DMS 273 treated with DMSO at 0.1 percent for 48 hours (cell line): ENCODE results near the gene MICAL2.

Experiments used
- DNase-seq: peaks from one replicate; lab custom pipeline; 2025; lab: John Stamatoyannopoulos, UW

Gene MICAL2

DNA sequence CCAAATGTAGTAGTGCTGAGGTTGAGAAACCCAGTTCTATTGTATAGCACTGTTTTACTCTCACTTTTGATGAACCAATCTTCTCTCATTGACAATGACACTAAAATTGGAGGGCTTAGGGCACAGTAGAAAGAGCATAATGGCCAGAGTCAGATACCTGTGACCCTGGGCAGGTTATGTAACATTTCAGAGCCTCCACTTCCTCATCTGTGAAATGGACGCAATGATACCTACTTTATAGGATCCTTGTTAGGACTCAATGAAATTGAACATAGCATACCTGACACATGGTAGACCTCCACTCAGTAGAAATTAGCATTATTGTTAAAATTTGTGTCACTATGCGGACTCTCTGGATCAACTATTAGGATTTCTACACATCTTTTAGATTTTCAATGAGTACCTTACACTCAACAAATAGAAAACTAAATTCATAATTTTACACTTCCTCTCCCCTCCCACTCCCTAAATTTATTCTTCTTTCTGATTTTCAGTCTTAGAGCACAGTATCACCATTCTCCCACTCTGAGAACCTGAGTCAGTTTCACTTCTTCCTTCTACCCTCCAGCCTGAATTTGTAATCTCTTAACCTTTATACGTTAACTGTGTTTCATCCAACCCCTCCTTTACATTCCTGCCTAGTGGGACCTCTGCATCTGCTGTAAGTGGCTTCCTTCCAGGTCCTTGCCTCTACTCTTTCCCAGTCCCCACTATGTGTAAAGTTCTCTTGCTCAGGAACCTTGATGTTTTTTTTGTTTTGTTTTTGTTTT lies 78.3 kb downstream of the MICAL2 start:
- no peak for DNase-seq

- DNase-seq = peak; percentile 61
These were observed 79.3 kb downstream of the MICAL2 start for GRCh38 chr11:12189543-12190235.

- no peak for DNase-seq
These were observed 80.1 kb downstream of the MICAL2 start for GRCh38 chr11:12190511-12190910.

DNA sequence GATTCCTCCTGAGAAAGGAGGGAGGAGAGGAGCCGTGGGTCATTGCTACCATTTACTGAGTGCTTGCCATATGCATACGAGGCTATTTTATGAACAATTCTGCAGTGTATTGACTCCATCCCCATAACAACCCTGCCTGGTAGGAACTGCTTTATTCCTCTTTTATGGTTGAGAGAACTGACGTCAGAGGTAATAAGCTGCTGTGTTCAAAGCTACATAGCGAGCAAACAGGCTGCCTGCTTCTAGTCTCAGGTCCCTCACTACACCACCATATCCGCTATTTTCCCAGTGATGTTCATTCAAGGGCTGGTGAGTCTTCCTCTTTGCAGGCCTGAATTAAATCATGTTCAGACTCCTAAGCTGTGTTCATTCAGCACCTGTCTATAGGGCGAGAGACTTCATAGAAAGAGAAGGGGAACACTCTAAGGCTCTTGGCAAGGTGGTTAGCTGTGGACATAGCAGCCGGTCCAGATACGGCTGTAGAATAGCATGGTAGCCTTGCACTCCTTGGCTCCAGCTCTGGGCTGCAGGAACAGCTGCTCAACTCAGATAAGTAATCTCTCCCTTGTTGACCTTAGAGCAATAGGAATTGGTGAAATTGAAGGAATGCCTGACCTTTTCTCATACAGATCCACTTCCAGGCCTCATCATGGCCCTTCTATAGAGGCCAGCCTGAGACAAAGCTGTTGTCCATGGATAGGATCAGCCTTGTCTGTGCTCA lies 82.6 kb downstream of the MICAL2 start:
- DNase-seq = no peak

DNA sequence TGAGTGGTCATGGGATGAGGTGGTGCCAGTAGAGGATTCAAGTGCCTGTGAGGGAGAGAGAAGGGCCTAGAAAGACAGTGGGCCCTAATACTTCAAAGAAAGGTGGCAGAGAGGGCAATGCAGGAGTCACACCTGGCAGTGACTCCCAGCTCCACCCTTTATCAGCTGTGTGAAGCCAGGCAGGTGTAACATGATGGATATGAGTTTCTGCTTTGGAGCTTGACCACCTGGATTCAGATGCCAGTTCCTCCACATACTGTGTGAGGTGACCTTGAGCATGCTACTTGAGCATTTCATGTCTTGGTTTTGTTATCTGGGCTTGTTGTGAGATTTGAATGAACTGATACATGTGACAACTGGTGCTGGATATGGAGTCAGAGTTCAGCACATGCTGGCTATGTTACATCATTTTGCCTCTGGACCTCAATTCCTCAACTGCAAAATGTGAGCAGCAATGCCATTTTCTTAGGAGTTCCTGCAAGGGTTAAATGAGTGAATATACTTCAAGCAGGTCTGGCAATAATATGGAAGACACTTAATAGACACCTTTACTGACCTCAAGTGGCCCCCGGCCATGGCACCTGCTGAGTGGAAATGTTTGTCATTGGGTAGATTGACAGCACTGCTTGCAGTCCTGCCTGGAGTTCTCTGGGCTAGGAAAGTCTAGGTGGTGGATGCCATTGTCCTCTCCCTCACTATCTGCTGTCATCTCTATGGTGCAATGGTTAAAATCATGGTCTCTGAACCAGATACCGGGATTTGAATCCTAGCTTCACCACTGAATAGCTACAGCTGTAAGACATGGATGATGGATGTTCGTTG lies 83.3 kb downstream of the MICAL2 start:
- no peak for DNase-seq

- no peak for DNase-seq
These were observed 85.4 kb downstream of the MICAL2 start for GRCh38 chr11:12195768-12196167.

DNA sequence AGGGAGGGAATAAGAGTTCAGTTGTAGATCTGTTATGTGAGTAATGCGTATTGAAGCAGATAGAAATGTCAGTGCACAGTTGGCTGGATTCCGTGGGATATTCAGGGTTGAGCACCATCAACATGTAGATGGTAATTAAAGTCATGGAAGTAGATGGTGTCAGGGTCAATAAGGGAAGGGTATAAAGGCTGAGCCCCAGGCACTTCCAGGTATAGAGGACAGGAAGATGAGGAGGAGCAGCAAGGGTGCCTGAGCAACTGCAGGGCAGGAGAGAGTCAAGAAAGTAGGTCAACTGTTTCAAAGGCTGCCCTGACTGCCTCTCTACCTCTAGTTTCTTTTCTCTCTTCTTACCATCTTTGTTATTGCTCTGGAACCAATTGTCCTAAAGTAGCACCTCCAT lies 85.9 kb downstream of the MICAL2 start:
- DNase-seq = no peak

- no peak for DNase-seq
These were observed 86.5 kb downstream of the MICAL2 start for GRCh38 chr11:12196872-12197271.

DNA sequence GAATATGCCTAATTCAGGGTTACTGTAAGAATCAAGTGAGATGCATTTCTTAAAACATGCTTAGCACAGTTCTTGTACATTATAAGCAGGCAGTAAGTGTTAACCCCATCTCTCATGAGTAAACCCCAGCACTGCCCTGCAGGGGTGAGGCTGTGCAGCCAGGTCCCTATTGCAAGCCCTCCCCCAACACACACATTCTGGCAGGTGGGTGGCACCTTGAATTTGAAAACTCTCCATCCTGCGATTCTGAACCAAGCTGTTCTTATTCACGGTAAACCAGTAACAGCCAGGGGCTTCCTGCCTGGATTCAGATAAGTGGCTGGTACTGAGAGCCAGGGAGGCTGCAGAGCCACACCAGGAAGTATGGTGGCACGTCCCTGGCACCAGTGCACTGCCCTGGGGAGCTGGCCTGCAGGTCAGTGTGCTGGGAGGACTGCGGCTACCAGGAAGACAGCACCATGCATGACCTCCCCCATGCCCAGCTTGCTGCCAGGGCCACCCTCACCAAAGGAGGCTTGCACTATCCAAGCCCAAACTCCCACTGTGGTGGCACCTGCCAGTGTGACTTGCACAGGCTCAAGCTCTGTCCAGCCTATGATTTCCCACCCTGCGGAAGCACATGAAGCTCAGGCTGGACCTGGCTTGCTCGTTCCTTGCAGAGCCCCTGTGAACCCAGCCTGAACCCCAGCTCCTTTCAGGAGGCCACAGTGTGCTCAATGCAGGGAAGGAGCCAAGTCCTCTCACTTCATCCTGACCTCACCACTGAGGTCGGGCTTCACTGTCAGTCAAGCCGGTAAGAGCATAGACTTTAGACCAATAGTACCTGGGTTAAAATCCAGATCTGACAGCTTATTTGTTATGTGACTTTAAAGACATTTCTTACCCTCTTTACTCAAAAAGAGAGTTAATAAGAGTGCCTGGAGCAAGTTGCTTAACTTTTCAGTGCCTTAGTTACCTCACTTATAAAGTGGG lies 88.1 kb downstream of the MICAL2 start:
- DNase-seq = no peak

DNA sequence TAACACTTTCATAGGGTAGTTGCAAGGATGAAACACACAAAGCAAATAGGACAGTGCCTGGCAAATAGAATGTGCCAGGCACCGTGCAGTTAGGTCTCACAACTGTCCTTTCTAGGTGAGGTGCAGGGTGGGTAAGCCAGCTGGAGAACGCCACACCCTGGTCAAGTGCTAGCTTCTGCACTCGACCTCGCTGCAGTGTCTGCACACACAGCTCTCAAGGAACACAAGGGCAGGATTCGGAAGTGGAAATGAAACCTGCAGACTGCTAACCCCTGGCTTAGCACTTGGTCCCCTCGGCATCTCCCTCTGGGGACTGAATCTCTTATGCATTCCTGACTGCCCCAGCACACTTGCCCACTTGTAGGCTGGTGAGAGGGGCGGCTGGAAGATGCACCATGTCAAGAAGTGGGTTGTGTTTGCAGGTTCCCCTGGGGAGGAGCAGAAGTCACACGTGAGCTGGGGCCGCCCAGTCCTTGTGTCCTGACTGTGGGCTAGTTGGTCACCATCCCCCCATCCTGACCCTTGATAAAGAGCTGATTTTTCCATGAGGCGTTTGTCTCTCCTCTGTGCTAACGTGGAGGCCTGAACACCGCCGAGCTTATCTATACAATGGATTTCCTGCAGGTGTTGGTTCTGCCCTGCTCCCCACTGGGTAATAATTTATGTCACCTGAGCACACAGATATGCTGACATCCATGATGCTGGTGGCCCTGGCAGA lies 89.0 kb downstream of the MICAL2 start:
- DNase-seq = no peak

GRCh38 chr11:12200279-12200990 lies 90.0 kb downstream of the MICAL2 start:
- peak; percentile 34 for DNase-seq

- no peak for DNase-seq
These were observed 90.9 kb downstream of the MICAL2 start for GRCh38 chr11:12200991-12201985.

GRCh38 chr11:12202661-12203310 lies 92.4 kb downstream of the MICAL2 start:
- DNase-seq = no peak

- DNase-seq = no peak
These were observed 94.1 kb downstream of the MICAL2 start for GRCh38 chr11:12204506-12204905.

GRCh38 chr11:12205330-12205729 lies 94.9 kb downstream of the MICAL2 start:
- no peak for DNase-seq

DNA sequence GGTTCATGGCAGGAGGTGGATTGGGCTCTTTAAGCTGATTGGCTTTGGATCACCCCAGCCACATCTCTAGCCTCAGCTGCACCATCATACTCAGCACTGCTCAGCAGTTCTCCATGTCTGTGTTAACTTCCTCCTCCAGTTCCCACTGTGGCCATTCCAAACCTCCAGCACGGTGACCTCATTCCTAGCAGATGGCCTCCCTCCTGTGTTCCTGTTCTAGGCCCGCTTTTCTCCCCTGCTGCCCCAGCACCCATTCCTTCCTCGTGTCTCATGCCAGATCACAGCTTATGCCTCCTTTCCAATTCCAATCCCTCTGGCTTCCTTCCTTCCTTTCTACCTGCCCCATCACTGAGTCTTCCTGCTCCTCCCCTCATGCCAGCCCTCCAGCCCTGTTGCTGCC lies 96.1 kb downstream of the MICAL2 start:
- no peak for DNase-seq

DNA sequence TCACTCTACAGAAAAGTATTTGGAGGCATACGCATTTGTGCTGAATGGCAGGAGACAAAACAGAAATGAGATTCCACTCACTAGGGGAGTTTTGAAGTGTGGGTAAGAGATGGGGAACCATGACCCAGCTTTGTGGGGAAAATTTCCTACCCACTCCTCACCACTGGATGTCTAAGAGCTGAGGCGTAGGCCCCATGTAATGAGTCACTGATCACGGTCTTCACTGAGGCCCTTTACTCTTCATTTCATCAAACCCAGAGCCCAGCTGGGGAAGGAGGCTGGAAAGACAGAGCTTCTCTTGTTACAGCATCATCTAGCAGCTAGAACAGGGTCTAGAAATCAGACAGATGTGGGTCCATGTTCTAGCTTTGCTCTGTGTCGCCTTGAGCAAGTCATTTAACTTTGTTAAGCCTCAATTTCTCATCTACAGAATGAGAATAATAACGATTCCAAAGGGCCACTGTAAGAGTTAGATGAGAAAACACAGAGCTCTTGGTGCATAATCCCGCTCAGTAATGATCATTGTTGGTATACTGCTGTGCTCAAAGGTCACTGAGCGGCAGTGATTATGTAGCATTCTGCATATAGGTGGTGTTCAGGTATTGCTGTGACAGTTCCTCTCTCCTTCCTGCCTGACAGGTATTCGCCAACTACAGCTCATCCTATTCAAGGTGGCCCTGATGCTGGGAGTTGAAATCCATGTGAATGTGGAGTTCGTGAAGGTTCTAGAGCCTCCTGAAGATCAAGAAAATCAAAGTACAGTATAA lies 97.2 kb downstream of the MICAL2 start:
- DNase-seq = no peak
